Mucosa of rectum (tissue), 2 donors: ENCODE results near the gene VDR.

Experiments
- H3K27ac ChIP-seq, 2 donors: one replicate each; pipeline ENCODE4 v1.7.0; 2013; ENCODE audit warnings: inconsistent platforms in 2 of 2, low read depth in 2 of 2, low read length in 2 of 2
- H3K27me3 ChIP-seq, 2 donors: one replicate each; pipeline ENCODE4 v1.7.0; 2013; ENCODE audit warnings: low read length in 2 of 2; ENCODE audit not compliant: control insufficient read depth in 2 of 2, insufficient read depth in 2 of 2
- H3K36me3 ChIP-seq, 2 donors: one replicate each; pipeline ENCODE4 v1.7.0; 2013; ENCODE audit warnings: low read length in 2 of 2; ENCODE audit not compliant: control insufficient read depth in 2 of 2, insufficient read depth in 2 of 2
- H3K4me1 ChIP-seq, 2 donors: one replicate each; pipeline ENCODE4 v1.7.0; 2013; ENCODE audit warnings: low read length in 2 of 2, mild to moderate bottlenecking in 1 of 2; ENCODE audit not compliant: control insufficient read depth in 2 of 2, insufficient read depth in 2 of 2
- H3K4me3 ChIP-seq, 2 donors: one replicate each; pipeline ENCODE4 v1.7.0; 2013; ENCODE audit warnings: low read length in 2 of 2
- H3K9ac ChIP-seq, 2 donors: one replicate each; pipeline ENCODE4 v1.7.0; 2013; ENCODE audit warnings: low read length in 2 of 2, low read depth in 1 of 2, mild to moderate bottlenecking in 1 of 2
- H3K9me3 ChIP-seq, 2 donors: one replicate each; pipeline ENCODE4 v1.7.0; 2013; ENCODE audit warnings: low read length in 2 of 2; ENCODE audit not compliant: control insufficient read depth in 2 of 2
- donor health status: healthy.
- donor health status: Normal muscosa, but diverticular disease.

The VDR gene

DNA sequence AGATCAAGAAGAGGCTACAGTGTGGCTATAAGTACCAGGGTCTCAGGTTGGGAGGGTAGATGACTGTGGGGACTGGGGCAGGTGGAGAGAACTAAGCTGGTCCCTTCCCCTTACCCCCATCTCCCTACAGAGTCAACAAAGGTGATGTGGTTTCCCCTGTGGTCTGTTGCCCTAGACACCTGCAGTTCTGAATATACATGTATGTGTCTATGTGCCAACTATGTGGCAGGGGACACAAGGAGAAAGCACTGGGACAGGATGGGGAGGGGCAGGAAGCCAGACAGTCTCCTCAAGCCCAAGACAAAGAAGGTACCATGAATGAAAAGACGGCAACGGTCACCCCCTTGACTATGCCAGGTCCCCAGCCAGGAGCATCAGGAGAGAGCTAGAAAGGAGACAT, 80.6 kb downstream of the VDR start:
- peak overlapping the region; percentile 9 to 28 for H3K27ac ChIP-seq
- H3K9ac ChIP-seq: no peak overlapping the region
- no peaks in the 10 kb centered on the region for H3K9me3 ChIP-seq
- H3K4me1 ChIP-seq: peaks cover 29 to 33% of the 10 kb centered on the region in 2 donors
- H3K27me3 ChIP-seq: no peaks in the 10 kb centered on the region
- no peaks in the 10 kb centered on the region for H3K36me3 ChIP-seq
- no peak overlapping the region for H3K4me3 ChIP-seq

DNA sequence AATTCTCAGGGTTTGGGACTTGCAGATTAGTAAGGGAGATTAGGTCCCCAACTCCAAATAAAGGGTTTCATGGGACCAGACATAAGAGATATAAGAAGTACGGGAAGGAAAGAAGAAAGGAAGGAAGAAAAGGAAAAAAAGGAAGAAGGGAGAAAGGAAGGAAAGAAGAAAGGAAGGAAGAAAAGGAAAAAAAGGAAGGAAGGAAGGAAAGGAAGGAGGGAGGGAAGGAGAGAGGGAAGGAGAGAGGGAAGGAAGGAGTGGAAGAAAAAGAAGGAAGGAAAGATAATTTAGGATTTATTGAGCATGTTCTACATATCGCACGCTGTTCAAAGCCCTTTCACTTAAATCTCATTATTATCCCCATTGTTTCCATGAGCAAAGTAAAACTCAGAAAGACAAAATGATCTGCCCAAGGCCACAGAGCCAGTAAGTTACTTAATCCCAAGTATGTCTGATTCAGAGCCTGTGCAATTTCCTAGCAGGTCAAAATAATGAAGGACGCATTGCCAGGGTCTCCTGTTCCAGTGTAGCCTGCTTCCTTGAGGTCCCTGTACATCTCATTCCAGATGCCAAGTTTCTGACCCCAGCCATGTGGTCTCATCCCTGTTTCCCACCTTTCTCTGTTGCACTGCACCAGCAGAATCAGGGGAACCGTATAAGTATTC, 81.2 kb downstream of the VDR start:
- H3K4me1 ChIP-seq: peaks cover 26 to 31% of the 10 kb centered on the region in 2 donors
- H3K9me3 ChIP-seq: no peaks in the 10 kb centered on the region
- H3K9ac ChIP-seq: peak overlapping the region in 1 of 2 donors; percentile 41
- no peaks in the 10 kb centered on the region for H3K36me3 ChIP-seq
- peak overlapping the region in 1 of 2 donors; percentile 39 for H3K27ac ChIP-seq
- H3K4me3 ChIP-seq: no peak overlapping the region
- H3K27me3 ChIP-seq: no peaks in the 10 kb centered on the region

DNA sequence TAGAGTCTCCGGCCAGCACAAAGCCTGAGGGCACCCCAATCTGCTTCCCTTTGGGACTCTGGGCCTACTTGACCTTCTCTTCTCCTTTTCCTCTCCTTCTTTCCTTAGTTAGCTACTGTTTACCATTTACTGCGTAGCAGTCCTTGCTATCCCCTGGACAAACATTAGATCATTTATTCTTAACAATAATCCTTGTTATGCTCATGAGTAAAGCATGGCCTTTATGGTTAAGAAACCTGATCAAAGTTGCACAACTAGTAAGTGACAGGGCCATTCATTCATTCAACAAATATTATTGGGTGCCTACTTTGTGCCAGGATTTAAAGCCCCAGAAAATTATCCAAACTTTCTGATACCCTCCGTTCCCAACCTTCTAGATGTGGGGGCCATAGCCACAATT, 81.9 kb downstream of the VDR start:
- Histone ChIP-seq H3K27me3 (no peaks in the 10 kb centered on the region), H3K4me3 (no peak overlapping the region), H3K36me3 (no peaks in the 10 kb centered on the region), H3K27ac (peak overlapping the region; percentile 5 to 39), H3K4me1 (peaks cover 27 to 31% of the 10 kb centered on the region in 2 donors), H3K9me3 (no peaks in the 10 kb centered on the region), H3K9ac (no peak overlapping the region)

DNA sequence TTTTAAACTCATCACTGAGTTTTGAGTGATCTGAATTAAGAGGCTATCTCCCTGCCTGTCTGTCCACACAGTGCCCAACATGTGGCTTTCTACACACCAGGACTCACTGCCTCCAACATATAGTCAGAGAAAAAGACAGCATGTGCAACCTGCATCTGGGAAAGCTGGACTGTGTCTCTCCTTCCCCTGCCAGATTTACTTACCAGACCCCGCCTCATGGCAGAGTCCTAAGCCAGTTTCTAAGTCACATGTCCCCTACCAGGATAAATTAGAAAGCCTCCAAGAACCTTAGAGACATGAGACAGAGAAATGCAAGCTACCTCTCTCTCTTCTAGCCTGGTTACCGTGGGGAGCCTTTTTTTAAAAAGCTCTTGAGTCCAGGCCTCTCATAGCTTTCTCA, 82.4 kb downstream of the VDR start:
- Histone ChIP-seq H3K36me3 (no peaks in the 10 kb centered on the region), H3K9me3 (no peaks in the 10 kb centered on the region), H3K27ac (peak overlapping the region in 1 of 2 donors; percentile 5), H3K9ac (no peak overlapping the region), H3K27me3 (no peaks in the 10 kb centered on the region), H3K4me1 (peaks cover 31 to 34% of the 10 kb centered on the region in 2 donors), H3K4me3 (no peak overlapping the region)

DNA sequence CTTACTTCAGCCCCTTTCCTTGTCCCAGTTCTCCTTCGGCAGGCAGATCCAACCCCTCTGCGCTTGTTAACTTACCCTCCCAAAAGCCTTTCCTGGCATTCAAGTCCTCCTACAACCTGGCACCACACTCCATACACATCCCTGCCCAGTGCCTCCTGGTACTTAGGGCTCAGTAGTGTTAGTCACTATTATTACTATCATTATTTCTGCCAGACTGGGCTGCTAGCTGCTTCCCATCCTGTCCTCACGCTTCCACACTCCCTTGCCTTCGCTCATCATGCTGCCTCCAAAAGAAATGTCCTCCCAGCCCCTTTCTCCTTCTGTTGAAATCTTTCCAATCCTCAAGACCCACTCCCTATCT, 83.5 kb downstream of the VDR start:
- H3K27ac ChIP-seq: peak overlapping the region; percentile 86 to 98
- H3K36me3 ChIP-seq: no peaks in the 10 kb centered on the region
- peaks cover 39 to 43% of the 10 kb centered on the region in 2 donors for H3K4me1 ChIP-seq
- no peaks in the 10 kb centered on the region for H3K27me3 ChIP-seq
- H3K9ac ChIP-seq: peak overlapping the region in 1 of 2 donors; percentile 95
- H3K9me3 ChIP-seq: no peaks in the 10 kb centered on the region
- no peak overlapping the region for H3K4me3 ChIP-seq

DNA sequence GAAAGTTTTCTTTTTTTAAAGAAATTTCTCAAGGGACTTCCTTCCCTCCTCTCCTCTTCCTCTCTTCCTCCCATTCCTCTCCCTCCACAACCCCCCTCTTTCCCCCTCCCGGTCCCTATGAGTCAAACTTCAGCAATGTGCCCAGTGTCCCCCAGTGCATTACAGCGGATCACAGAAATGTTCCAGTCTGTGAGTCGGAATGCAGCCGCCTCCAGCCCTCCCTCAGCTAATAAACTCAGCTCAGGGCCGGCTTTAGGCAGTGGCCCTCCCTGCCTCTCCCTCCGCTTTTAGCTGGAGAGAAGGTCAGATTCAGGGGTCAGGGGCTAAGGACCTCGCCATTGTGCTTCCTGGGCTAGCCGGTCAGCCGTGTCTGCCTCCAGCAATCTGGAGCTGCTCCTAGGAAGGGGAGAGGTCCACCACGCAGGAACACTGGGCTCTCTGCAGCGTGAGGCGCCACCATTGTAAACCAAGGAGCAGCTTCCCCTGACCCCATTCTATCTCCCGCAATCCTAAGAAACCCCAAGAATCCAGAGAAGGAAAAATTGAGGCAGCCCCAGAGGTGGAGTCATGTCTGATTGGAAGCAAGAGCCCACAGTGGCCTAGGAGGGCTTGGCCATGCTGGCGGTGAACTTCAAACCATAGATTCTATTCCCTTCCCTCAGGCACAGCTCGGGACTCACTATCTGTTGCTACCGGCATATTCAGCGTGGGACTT, 84.0 kb downstream of the VDR start:
- Histone ChIP-seq H3K4me1 (peaks cover 39 to 43% of the 10 kb centered on the region in 2 donors), H3K27me3 (no peaks in the 10 kb centered on the region), H3K36me3 (no peaks in the 10 kb centered on the region), H3K27ac (peak overlapping the region; percentile 86 to 98), H3K9me3 (no peaks in the 10 kb centered on the region), H3K4me3 (peak overlapping the region; percentile 79 to 86), H3K9ac (peak overlapping the region; percentile 88 to 95)

DNA sequence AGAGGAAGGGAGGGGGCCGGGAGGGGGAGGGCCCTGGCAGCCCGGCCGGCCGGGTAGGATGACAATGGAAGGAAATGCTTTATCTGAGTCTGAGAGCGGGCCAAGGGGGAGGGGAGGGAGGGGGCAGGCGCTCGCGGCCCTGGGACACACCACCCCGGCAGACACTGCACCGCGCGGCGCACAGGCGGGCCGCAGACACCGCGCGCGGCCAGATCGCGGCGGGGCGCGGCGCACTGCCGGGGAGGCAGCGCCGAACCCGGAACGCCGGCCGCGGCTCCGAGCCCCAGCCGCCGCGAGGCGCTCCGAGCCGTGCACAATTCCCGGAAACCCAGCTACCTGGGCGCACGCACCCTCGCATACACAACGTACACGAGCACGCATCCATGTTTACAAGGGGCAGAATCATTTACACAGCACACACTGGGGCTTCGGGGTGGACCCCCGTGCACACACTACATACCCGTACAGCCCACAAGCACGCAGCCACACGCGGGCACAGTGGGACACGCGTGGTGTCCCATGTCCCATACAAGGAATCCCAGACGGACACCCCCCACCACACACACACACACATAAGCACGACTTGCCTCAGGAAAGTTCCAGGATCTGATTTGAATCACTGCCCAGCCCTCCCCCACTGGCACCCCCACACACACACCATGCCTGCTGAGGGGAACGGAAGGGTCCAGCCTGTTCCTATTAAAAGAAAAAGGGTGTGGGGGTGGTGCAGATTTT, 84.7 kb downstream of the VDR start, which contains the start of gene HDAC7:
HDAC7 (minus strand) TSS at position 8 of the 735 bp plus-strand sequence. CDS start 118 bp downstream, outside the sequence.
- peaks cover 38 to 41% of the 10 kb centered on the region in 2 donors for H3K4me1 ChIP-seq
- H3K9me3 ChIP-seq: no peaks in the 10 kb centered on the region
- H3K9ac ChIP-seq: peak within 1 kb of the TSS; percentile 88 to 95
- H3K27ac ChIP-seq: peak within 1 kb of the TSS; percentile 86 to 98
- no peaks in the 10 kb centered on the region for H3K27me3 ChIP-seq
- H3K36me3 ChIP-seq: no peaks in the 10 kb centered on the region
- peak within 1 kb of the TSS; percentile 79 to 86 for H3K4me3 ChIP-seq

DNA sequence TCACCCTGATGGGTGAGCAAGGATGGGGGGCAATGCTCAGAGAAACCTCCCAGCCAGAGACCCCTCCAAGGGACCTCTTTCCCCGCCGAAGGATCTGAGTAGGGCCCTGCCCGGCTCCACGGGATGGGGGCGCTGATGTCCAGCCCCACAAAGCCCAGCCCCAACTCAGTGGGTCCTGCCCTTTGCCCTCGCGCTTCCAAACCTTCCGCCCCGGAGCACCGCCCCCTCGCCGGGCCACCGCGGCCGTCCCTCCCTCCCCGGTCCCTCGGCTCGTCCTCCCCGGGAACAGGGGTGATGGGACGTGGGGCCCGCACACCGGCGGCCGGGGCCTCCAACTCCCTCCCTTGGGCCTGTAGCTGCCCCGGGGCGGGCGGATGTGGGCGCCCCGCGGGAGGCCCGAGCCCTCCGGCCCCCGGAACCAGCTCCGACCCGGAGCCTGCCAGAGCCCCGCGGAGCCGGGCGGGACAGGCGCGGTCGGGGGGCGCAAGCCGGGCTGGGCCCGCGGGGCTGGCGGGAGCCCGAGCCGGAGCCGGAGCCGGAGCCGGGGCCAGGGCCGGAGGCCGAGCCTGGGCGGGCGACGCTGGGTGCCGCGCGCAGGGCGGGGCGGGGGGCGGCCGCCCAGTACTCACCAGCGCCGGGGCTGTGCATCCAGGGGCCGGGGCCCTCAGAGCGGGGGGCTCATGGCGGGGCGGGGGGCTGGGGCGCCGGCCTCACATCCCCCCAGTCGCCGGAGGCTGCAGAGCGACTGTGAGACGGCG, 85.5 kb downstream of the VDR start:
- Histone ChIP-seq H3K4me3 (peak overlapping the region; percentile 64 to 86), H3K36me3 (no peaks in the 10 kb centered on the region), H3K9ac (peak overlapping the region; percentile 75 to 88), H3K27me3 (no peaks in the 10 kb centered on the region), H3K27ac (peak overlapping the region; percentile 86 to 98), H3K4me1 (peaks cover 39 to 47% of the 10 kb centered on the region in 2 donors), H3K9me3 (no peaks in the 10 kb centered on the region)

DNA sequence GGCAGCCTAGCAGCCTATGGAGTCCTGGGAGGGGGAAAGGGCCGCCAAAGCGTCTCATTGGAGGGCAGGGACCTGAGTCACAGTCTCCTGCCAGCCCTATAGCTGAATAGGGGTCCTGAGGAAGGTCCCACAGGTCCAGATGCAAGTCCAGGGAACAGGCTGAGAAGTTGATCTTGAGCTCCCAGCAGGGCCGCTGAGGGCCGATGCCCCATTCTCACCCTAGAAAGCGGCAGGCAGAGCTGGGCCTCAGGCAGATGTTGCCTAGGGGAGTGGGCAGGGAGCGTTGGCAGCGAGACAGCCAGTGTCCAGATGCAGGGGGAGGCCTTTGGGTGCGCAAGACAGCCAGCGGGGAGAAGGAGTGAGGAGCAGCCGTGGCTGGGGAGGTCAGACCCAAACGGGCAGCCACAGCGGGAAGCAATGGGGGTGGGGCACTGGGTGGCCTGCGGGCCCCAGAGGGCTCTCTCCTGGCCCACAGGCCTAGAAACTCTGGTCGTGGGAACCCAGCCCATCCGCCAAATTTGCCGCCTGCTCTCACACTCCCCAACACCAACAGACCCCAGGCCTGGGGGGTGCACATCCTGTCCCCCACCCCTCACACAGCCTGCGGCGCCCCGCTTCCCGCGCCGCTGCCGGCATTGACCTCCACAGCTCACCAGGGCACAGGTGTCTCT, 86.2 kb downstream of the VDR start:
- no peaks in the 10 kb centered on the region for H3K36me3 ChIP-seq
- peak overlapping the region; percentile 86 to 98 for H3K27ac ChIP-seq
- H3K9ac ChIP-seq: peak overlapping the region; percentile 71 to 75
- H3K27me3 ChIP-seq: no peaks in the 10 kb centered on the region
- H3K4me1 ChIP-seq: peaks cover 42 to 54% of the 10 kb centered on the region in 2 donors
- H3K4me3 ChIP-seq: peak overlapping the region; percentile 64 to 74
- H3K9me3 ChIP-seq: no peaks in the 10 kb centered on the region
